Endothelial cell of umbilical vein (primary cell): Measurements from ENCODE around the gene HOXB6. TPM values are rescaled to one million over a fixed set of nuclear protein-coding genes. Genes with fewer than 3 reads are reported as not detected.
A peak's percentile ranks its signal among the peaks of the same experiment; 100 is the strongest.

ENCODE experiments used
- BruUV-seq: library from RNA; stranded (reverse); fragments of 400-500 nt; replicated peaks from 2 replicates; lab custom pipeline; 2021; lab: Mats Ljungman, UMichigan
- CTCF ChIA-PET: fragments of 300-600, 350-600 bp; sonication (Branson Sonifier 250); formaldehyde crosslinking; loops from one replicate; lab custom pipeline; 2021; ENCODE audit warnings: antibody characterized with exemption, inconsistent platforms; lab: Charles Lee
- POLR2A ChIA-PET: fragments of 300-600, 350-600 bp; sonication (Branson Sonifier 250); formaldehyde crosslinking; loops from one replicate; lab custom pipeline; 2021; ENCODE audit warnings: antibody characterized with exemption, inconsistent platforms; lab: Charles Lee
- DNase-seq: peaks from one replicate; pipeline ENCODE4 v3.0.0-alpha.2; 2011; ENCODE audit warnings: low read depth, low spot score
- FAIRE-seq: peaks from 2 replicates; lab custom pipeline; 2011; peaks lifted over from hg19 to GRCh38; lab: Jason Lieb, UNC
- H2AFZ ChIP-seq: 2 replicates; pipeline ENCODE4 v1.6.0; 2012; ENCODE audit warnings: low read depth, low read length, control low read depth, inconsistent platforms
- H3K27ac ChIP-seq: 2 replicates; pipeline ENCODE4 v1.5.1; 2011; ENCODE audit warnings: low read depth, mild to moderate bottlenecking, control low read depth, low read length, moderate library complexity; ENCODE audit not compliant: insufficient read depth
- H3K27me3 ChIP-seq, 2 experiments: 2 replicates each; pipeline versions ENCODE4 v1.6.0 to v1.6.1; 2011; ENCODE audit warnings: low read length in 2 of 2, mixed read lengths in 1 of 2; ENCODE audit not compliant: control insufficient read depth in 2 of 2, insufficient read depth in 2 of 2
- H3K36me3 ChIP-seq, 2 experiments: 2 replicates in 1 of 2; 3 replicates in 1 of 2; pipeline ENCODE4 v1.5.1; 2011; ENCODE audit warnings: low read length in 2 of 2, mild to moderate bottlenecking in 1 of 2, moderate library complexity in 1 of 2; ENCODE audit not compliant: control insufficient read depth in 2 of 2, insufficient read depth in 2 of 2; ENCODE audit errors: extremely low read depth in 1 of 2
- H3K4me1 ChIP-seq: 3 replicates; pipeline ENCODE4 v1.5.1; 2011; ENCODE audit warnings: mild to moderate bottlenecking, low read length; ENCODE audit not compliant: control insufficient read depth, insufficient read depth; ENCODE audit errors: extremely low read depth
- H3K4me2 ChIP-seq: 2 replicates; pipeline ENCODE4 v1.6.1; 2011; ENCODE audit warnings: low read length, control low read depth, mixed read lengths; ENCODE audit not compliant: insufficient read depth
- H3K4me3 ChIP-seq, 3 experiments: fragments of 200-600 bp in 1 of 3; sonication (generic), shearing (Covaris generic) in 1 of 3; replicated peaks in 1 of 3; 2 replicates each; pipeline ENCODE4 v1.5.1; 2011 to 2016; ENCODE audit warnings: control low read depth in 3 of 3, low read length in 3 of 3, mild to moderate bottlenecking in 2 of 3, inconsistent platforms in 1 of 3, low read depth in 1 of 3, moderate library complexity in 1 of 3; ENCODE audit not compliant: insufficient read depth in 1 of 3
- H3K79me2 ChIP-seq: 2 replicates; pipeline ENCODE4 v1.6.0; 2012; ENCODE audit warnings: low read length, inconsistent platforms; ENCODE audit not compliant: control insufficient read depth, insufficient read depth
- H3K9ac ChIP-seq: replicated peaks from 2 replicates; pipeline ENCODE3; 2011; ENCODE audit warnings: low read length, control low read depth; ENCODE audit not compliant: insufficient read depth; ENCODE audit errors: extremely low read depth
- H3K9me1 ChIP-seq: replicated peaks from 3 replicates; pipeline ENCODE4 v1.6.0; 2011; ENCODE audit warnings: mild to moderate bottlenecking, low read length; ENCODE audit not compliant: control insufficient read depth, insufficient read depth; ENCODE audit errors: extremely low read depth
- H3K9me3 ChIP-seq: replicated peaks from 2 replicates; pipeline ENCODE4 v1.5.1; 2012; ENCODE audit warnings: low read length, inconsistent platforms; ENCODE audit not compliant: control insufficient read depth, insufficient read depth
- H4K20me1 ChIP-seq: replicated peaks from 2 replicates; pipeline ENCODE3; 2011; ENCODE audit warnings: mild to moderate bottlenecking, low read length; ENCODE audit not compliant: control insufficient read depth, insufficient read depth; ENCODE audit errors: extremely low read depth
- EZH2 ChIP-seq: IDR thresholded peaks from 2 replicates; pipeline ENCODE4 v1.6.1; 2012; ENCODE audit warnings: borderline replicate concordance, low read depth, mild to moderate bottlenecking, moderate library complexity, low read length, inconsistent platforms; ENCODE audit not compliant: severe bottlenecking
- FOS ChIP-seq: IDR thresholded peaks from 2 replicates; pipeline ENCODE4 v1.6.1; 2011; ENCODE audit warnings: mild to moderate bottlenecking, low read length, moderate library complexity, borderline replicate concordance; ENCODE audit not compliant: insufficient read depth
- GATA2 ChIP-seq: IDR thresholded peaks from 2 replicates; pipeline ENCODE4 v1.7.0; 2011; ENCODE audit warnings: low read depth, mild to moderate bottlenecking, moderate library complexity, mixed read lengths, low read length; ENCODE audit not compliant: insufficient read length, insufficient read depth
- JUN ChIP-seq: IDR thresholded peaks from 2 replicates; pipeline ENCODE4 v1.6.1; 2011; ENCODE audit warnings: borderline replicate concordance, low read depth; ENCODE audit not compliant: insufficient read length, insufficient read depth
- MAX ChIP-seq: IDR thresholded peaks from 2 replicates; pipeline ENCODE4 v1.6.1; 2011; ENCODE audit not compliant: insufficient read depth, insufficient read length
- MYC ChIP-seq: IDR thresholded peaks from one replicate; pipeline ENCODE4 v1.6.1; 2011; ENCODE audit warnings: mild to moderate bottlenecking, low read depth, low read length
- POLR2A ChIP-seq: IDR thresholded peaks from 2 replicates; pipeline ENCODE4 v1.6.1; 2012; ENCODE audit warnings: low read depth, mild to moderate bottlenecking, control low read depth, low read length
- POLR2AphosphoS5 ChIP-seq: IDR thresholded peaks from 2 replicates; pipeline ENCODE4 v1.6.1; 2012; ENCODE audit warnings: low read depth, mild to moderate bottlenecking, control low read depth, low read length, moderate library complexity; ENCODE audit not compliant: insufficient read depth
- dilution Hi-C: fragments of 300-500 bp; cut with MboI; formaldehyde crosslinking; loops from one replicate; pipeline ENCODE4 v1.15.0; 2019; ENCODE audit warnings: low sequenced_read_pairs; ENCODE audit not compliant: extremely low pct_ligation_motif_present
- intact Hi-C: fragments of 100-400 bp; cut with micrococcal nuclease; formaldehyde crosslinking; loops from one replicate; pipeline ENCODE4 v1.10.0; 2022
- polyA plus RNA-seq, 4 experiments: library from polyadenylated mRNA; depleted of rRNA in 3 of 4; stranded (reverse) in 3 of 4; unstranded in 1 of 4; fragments of >200 nt; gene quantifications; 2 replicates each; pipeline versions ENCODE4 v1.2.1 to v1.2.3, GENCODE V29; 2011 to 2012; ENCODE audit warnings: missing spikeins in 1 of 4
- total RNA-seq: library from RNA; stranded (reverse); gene quantifications from 2 replicates; pipeline ENCODE4 v1.2.3, GENCODE V29; 2021
- TF ChIP-seq, protein P1 (sequence below), 2 donors: IDR thresholded peaks; 1 replicate in 1 of 2; 2 replicates in 1 of 2; pipeline ENCODE4 v1.5.1; 2011; ENCODE audit warnings: low read length in 2 of 2, mild to moderate bottlenecking in 2 of 2, moderate library complexity in 2 of 2, control low read depth in 1 of 2, inconsistent platforms in 1 of 2, low read depth in 1 of 2; ENCODE audit not compliant: insufficient read depth in 1 of 2; ENCODE audit errors: extremely low read depth in 1 of 2

The HOXB6 gene
- total and polyA plus RNA-seq, 2 donors (not counting 3 experiments of a cell fraction or from before 2014, with no cell fraction given), result 8.8 to 24.0 TPM

DNA sequence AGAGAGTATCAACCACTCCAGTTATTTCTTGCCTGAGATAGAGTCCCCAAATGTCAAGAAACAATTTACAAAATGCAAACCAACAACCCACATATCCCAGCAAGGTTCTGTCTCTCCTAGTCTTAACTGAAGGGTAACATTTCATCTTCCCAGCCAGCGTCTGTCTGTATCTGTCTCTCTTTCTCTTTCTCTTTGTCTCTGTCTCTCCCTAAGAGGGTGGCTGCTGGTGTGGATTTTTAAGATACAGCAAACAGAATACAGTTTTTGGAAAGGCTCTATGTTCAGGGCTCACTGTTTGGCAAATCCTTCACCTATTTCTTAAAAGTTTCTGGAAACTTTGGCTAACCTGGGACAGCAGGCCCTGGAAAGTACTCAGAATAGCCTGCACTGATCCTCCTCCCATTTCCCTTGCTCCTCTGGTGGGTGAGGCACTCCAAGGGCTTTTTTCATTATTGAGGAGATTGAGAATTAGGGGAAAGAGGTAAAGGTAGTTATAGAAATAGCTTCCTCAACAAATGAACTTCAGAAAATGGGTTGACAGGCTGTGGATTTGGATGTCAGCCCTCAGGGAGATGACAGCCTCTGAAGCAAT, 32.9 kb downstream of the HOXB6 start:
- peak overlapping the region; percentile 60 for H3K9ac ChIP-seq
- H3K27ac ChIP-seq, result peak overlapping the region; percentile 68
- no TSS peak for BruUV-seq
- DNase-seq, result peak; percentile 50
- FAIRE-seq, result no peak
- POLR2A ChIA-PET, result no interaction called here
- peaks cover 92% of the 10 kb centered on the region for H3K4me1 ChIP-seq
- H3K4me2 ChIP-seq, result peak overlapping the region; percentile 80
- peaks cover 0 to 3% of the 10 kb centered on the region in 2 experiments for H3K36me3 ChIP-seq
- H3K27me3 ChIP-seq, result no peaks in the 10 kb centered on the region
- no peak overlapping the region for H2AFZ ChIP-seq
- CTCF ChIA-PET, result no interaction called here
- TF ChIP-seq POLR2AphosphoS5 (no peak), EZH2 (no peak), JUN (no peak), POLR2A (no peak), GATA2 (no peak), FOS (no peak), MYC (no peak), MAX (no peak)
- TF ChIP-seq, protein P1, sequence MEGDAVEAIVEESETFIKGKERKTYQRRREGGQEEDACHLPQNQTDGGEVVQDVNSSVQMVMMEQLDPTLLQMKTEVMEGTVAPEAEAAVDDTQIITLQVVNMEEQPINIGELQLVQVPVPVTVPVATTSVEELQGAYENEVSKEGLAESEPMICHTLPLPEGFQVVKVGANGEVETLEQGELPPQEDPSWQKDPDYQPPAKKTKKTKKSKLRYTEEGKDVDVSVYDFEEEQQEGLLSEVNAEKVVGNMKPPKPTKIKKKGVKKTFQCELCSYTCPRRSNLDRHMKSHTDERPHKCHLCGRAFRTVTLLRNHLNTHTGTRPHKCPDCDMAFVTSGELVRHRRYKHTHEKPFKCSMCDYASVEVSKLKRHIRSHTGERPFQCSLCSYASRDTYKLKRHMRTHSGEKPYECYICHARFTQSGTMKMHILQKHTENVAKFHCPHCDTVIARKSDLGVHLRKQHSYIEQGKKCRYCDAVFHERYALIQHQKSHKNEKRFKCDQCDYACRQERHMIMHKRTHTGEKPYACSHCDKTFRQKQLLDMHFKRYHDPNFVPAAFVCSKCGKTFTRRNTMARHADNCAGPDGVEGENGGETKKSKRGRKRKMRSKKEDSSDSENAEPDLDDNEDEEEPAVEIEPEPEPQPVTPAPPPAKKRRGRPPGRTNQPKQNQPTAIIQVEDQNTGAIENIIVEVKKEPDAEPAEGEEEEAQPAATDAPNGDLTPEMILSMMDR (IDR thresholded peaks at IDR 0.05; ENCODE audit: extremely low read depth in 1 of 2, insufficient read depth in 1 of 2, low read depth in 1 of 2, low read length in 2 of 2), result no peak
- peaks cover 98% of the 10 kb centered on the region for H3K79me2 ChIP-seq
- no peaks in the 10 kb centered on the region for H3K9me1 ChIP-seq
- H4K20me1 ChIP-seq, result no peaks in the 10 kb centered on the region
- H3K9me3 ChIP-seq, result no peaks in the 10 kb centered on the region
- intact Hi-C loops, result loop anchor here (2.0 kb wide), 1 partner anchor 15 kb away; no protein-coding TSS in a partner anchor
- dilution Hi-C loops, result no loop called here
- H3K4me3 ChIP-seq, result peak overlapping the region in 1 of 3 experiments; percentile 53
